Measurements from ENCODE around the gene LOXHD1.

The LOXHD1 gene

DNA sequence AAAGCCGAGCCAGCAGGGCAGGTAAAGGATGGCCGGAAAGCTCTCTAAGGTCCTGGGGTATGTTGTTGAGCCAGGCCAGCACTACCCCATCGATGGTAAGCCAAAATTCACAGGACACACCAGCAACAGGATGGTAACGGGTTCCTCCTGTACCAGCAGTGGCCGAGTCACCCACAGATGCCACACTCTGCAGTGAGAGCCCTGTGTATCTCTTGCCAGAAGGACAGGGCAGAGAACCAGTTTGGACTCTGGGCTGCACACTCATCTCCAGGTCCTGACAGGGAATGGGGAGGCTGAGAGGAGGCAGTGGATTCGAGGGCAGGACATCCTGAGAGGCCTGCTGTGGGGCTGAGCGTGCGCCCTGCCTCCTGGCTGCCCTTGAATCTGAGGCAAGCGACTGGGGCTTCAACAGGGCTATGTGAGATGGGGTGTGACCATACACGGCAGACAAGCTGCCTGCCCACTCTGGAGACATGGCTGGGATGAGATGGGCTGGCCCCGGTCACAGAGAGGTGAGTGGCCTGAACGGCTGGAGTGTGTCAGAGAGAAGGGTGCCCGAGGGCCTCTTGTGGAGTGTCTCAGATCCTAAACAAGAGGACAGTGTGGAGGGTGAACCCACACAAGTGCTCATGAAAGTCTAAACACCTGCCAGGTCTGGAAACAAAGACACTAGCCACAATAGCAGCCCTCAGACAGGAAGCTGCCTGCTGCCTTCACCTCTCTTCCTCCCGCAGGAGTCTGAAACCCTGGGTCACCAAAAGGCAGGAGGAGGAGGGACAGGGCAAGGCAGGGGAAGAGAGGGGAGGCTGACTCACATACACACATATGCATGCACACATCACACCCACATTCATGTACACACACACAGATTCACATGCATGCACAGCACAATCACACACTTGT is 182.3 kb downstream of the LOXHD1 start:
- DNase-seq = peak; percentile 63

DNA sequence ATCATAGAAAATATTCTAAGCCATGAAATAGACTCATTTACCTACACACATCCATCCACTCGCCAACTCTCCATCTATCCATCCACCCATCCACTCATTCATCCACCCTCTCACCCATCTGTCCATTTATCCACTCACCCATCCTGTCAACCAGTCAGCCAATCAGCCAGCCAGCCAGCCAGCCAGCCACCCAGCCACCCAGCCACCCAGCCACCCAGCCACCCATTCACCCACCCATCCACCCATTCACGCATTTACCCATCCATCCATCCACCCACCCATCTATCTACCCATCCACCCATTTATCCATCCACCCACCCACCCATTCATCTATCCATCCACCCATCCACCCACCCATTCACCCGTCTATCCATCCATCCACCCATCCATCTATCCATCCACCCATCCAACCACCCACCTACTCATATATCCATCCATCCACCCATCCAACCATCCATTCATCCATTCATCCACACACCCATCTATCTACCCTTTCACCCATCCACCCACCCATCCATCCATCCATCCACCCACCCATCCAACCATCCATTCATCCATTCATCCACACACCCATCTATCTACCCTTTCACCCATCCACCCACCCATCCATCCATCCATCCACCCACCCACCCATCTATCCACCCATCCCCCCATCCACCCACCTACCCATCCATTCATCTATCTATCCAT is 185.1 kb downstream of the LOXHD1 start:
- no peak for DNase-seq

DNA sequence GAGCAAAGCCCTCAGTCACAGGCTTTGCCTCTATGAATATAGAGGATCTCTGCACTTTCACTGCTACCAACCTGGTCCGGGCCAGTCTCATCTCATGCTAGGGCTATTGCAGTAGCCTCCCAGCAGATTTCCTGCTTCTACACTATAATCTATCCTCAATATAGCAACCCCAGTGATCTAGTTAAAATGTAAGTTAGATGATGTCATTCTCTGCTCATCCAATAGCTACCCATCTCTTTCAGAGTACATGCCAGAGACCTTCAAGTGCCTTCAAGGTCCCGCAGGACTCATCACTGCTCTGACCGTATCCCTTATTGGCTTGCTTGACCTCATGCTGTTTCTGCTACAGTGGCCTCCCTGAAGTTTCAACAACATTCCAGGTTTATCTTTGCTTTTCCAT is 186.3 kb downstream of the LOXHD1 start:
- DNase-seq = no peak

DNA sequence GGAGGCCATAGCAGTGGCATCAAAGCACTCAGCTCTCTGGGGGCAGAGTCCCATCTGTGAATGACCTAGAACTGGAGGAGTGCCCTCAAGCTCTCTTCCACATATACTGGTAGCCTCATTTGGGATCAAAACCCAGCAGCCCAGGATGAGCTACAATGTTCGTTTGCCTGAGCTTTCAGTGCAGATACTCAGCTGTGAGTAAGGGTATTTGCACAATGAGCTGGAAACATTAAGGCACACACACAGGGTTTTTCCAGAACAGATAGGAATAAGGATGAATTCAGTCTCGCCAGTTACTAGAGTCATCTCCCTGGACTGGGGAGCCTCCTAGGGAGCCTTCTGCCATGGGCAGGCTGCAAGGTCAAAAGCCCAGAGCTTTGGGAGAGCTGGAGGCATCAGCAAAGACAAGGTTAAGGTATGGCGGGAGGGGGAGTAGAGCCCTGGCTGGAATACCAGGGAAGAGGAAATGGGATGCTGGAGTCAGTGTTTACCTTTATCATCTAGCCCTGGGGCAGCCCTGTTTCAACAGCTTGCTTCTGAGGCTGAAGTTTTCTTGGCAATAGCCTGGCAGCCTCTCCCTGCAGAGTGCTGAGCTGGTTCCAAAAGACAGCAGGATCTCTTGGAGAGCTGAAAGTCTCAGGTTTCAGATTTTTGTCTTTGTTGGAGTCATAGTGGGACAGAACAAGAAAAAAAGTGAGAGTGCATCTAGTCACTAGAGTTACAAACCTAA is 187.7 kb downstream of the LOXHD1 start:
- peak; percentile 70 for DNase-seq

DNA sequence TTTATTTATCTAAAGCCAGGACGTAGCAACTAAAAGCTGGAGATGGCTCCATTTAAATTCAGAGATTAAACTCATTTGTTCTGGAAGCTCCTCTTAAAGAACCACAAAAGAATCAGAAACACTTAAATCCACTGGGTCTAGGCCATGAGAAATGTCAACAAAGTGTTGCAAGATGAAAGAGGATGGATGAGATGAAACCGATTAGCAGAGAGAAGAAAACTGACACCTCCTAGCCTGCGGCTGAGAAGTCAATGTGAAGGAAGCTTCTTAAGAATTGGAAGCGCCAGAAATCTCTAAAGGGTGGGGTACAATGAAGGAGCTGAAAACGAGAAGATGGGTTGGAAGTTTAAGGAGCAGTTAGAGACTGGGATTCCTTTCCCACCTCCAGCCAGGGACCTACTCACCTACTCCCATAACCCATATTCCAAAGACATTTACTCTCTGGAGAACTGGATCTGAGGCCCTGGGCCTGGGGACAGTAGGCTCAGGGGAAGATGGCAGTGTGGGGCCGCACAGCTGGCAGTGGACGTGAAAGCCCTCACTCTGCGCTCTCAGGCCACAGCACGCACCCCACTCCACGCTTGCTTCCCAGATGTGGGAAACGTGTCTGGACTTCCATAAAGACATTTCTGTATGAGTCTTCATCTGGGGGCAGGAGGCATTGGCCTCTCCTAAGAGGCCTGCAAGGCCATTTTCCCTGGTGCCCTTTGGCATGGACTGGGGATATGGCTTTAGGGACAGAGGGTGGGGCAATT is 188.4 kb downstream of the LOXHD1 start:
- no peak for DNase-seq

DNA sequence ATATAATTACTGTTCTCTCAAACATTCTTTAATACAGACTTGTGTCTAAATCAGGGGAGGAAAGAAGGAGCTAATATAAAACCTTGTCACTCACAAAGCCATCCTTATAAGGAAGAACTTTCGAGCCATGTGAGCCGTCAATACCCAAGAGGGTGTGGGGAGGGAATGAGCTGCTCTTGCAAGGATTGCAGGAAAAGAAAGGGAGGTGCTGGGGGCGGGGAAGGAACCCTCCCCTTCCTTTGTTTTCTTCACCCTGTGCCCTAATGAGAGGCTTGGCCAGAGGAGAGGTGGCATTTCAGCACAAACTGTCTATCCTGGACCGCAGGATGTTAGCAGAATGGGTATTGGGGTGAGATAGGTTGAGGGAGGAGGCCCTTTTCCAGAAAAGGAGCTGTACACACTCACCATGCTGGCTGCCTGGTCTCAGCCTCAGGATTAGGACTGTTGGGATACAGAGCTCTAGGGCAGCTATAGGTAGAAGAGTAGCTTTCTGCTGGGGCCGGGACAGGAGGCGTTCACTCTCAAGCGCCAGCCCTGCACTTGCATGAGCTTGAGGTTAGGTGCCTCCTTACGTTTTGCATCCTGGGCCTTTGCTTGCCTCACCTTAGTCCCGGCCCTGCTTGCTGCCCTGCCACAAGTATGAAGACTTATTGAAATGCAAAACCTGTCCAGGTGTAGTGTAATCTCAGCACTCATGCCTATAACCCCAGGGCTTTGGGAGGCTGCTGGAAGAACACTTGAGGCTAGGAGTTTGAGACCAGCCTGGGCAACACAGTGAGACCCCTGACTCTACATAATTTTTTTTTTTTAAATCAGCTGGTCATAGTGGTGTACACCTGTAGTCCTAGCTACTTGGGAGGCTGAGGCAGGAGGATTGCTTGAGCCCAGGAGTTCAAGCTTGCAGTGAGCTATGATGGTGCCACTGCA is 190.5 kb downstream of the LOXHD1 start:
- no peak for DNase-seq

DNA sequence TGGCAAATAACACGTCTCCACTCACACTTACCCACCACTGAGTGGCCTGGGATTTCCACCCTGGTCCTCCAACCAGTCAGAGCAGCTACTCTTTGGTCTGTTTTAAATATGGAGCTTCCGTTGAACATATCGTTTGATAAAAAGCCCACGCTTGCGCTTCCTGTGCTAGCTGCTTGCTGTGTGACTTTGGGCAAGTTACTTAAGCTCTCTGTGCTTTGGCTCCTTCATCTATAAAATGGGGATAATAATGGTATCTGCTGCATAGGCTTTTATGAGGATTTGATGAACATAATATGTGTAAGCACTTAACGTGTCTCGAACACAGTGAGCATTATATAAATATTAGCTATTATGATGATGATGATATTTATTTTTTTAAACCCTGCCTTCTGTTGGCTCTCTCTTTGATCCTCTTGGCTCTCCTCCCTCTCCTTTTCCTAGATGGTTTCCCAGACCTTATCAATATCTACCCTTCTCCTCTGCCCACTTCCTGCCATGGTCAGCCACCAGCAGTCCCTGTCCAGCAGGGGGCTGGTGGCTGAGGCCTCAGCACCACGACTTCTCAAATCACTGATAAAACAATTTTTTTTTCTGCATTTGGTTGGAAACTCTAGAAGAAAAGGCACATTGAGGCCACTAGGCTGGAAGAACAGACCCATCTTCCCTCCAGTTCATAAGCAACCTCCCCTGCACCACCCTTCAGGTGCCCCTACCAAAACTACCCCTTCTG is 191.9 kb downstream of the LOXHD1 start:
- peak; percentile 40 for DNase-seq

DNA sequence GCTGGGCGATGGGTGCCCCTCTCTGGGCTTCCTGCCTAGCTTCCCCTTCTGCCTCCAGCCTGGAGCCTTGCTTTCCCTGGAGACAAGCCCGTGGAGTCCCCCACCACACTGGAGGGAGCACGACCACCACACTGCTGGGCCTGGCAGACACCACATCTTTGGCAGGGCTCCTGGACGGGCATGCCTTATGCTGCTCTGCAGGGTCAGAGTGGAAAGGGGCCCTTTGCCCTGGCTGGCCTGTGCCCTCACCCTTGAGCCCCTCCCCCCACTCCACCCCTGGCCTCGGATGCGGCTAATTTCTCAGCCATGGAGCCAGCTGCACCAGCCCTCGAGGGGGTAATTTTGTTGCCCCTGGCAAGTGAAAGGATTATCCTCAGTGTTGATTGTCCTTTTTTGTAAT is 194.5 kb downstream of the LOXHD1 start:
- DNase-seq = peak; percentile 40

DNA sequence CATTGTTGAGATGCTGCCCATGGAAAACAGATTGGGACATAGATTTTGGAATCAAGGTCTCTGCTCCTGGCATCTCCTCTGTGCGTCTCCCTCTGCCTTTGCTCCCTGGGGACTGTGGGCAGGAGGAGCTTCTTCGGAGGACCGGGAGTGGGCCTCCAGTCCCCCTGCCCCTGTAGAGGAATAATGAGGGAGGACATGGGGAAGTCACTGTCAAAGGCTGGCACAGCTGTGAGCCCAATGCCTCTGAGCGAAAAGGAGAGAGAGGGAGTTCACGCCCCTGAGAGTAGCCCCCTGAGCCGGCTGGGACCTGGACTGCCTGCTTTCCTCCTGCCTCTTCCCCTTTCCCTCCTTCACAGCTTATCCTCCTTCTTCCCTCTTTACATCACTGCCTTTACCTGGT is 195.0 kb downstream of the LOXHD1 start:
- peak; percentile 45 for DNase-seq

DNA sequence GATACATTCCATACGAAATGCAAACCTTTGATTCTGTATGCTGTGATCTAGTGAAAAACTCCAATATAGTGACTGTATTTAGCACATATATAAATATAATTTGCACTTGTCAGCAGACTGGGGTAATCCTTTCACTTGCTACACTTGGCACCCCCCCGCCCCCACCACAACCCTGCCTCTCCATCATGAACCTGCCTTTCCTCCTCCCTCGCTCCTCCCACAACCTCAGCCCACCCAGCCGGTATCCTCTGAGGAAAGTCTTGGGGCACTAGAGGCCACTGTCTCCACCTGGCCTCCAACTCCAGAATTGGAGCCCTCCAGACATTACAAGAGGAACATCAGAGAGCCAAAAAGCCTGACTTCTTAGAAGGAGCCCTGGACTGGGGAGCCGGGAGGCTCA is 196.3 kb downstream of the LOXHD1 start:
- DNase-seq = no peak

DNA sequence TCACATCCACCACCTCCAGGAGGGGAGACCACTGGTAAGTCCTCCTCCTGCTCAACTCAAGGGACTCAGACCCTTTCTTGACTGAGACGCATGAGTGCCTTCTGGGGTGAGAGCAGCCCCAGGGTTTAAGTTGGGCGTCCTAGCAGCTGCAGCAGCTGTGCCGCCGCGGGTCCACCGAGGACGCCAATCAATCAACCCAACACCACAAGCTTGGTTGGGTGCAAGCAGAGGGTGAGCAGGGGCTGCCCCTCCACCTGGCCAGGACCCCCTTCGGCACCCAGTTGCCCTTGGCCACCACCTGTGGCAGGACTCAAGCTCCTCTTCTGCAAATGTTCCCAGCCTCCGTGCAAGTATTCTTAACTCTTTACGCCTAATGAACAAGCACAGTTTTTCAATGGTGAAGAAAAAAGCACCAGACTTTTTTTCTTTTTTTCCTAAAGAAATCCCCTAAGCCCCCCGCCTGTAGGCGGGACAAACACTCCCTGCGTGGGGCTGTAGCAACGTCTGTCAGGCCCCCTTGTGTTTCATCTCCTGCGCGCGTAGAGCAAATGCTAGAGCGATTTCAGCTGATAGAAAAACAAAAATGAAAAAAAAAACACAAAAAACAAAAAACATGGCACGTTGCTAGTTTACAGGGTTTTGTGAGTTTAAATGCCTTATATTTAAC is 197.1 kb downstream of the LOXHD1 start:
- DNase-seq = peak; percentile 20

DNA sequence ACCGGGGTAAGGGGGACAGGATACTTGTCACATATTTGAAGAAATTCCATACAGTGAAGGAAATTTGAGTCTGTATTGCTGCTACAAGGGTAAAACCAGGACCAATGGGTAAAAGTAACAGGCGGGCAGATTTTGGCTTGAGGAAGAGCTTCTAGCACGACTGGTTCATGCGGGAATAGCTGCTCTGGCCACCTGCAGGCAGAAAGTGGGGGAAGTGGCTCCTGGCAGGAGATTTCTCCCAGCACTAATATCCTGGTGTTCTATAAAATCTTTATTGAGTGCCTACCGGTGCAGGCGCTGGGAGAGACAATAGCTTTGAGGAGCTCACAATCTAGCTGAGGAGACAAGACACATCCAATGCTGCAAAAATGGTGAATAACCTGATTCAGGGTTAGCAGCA is 198.5 kb downstream of the LOXHD1 start:
- peak; percentile 53 for DNase-seq

DNA sequence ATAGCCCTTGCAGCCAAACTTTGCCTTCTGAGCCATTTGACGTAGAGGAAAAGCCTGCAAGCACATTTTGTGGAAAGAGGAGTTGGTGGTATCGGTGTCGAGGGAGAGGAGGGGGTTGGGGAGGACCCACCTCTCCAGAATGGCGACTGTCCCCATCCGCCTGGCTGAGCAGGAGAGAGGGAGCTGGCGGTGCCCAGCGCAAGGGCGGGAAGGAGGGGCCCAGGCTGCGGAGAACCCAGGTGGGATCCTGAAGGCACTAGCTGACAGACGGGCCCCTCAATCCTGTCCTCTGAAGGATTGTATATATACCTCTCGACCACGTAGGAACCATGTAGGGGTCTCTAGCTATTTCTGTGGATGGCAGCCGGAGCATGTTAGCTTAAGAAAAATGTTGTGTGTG is 200.3 kb downstream of the LOXHD1 start:
- no peak for DNase-seq

DNA sequence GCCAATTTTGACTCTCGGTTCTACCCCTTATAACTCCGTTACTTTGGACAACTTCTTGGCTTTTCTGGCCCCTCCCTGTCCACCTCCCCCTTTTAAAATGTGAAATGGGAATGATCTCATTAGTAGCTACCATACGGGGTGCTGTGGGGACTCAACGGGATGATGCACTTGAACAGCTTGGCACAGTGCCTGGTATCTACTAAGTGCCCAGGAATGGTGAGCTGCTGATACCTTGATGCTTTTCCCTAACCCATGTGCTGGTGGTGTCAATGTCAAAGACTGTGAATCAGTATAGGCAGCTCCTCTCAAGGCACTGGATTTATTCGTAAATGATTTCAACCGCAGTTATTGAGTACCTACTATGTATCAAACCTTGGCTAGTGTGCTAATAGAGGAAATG is 204.2 kb downstream of the LOXHD1 start:
- DNase-seq = no peak

DNA sequence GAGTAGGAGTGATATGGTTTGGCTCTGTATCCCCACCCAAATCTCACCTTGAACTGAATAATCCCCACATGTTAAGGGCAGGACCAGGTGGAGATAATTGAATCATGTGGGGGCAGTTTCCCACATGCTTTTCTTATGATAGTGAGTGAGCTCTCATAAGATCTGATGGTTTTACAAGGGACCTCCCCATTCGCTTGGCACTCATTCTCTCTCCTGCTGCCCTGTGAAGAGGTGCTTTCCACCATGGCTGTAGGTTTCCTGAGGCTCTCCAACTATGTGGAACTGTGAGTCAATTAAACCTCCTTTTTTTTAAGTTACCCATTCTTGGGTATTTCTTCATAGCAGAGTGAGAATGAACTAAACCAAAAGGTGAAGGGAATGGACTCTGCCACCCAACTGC is 207.5 kb downstream of the LOXHD1 start:
- DNase-seq = no peak

DNA sequence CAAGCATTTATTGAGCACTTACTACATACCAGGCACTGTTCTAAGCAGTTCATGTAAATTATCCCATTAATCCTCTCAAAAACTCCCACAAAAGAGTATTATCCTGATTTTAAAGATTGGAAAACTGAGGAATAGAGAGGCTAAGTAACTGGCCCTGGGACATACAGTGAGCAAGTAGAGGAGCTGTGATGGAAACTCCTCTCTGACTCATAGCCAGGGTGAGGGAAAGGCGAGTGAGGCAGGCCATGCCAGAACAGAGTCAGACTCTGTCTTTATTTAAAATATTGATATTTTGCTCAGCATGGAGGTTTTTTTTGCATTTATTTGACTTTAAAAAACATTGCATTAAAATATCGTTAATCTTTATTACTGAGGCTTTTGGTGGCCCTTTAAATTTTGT is 208.0 kb downstream of the LOXHD1 start:
- no peak for DNase-seq

DNA sequence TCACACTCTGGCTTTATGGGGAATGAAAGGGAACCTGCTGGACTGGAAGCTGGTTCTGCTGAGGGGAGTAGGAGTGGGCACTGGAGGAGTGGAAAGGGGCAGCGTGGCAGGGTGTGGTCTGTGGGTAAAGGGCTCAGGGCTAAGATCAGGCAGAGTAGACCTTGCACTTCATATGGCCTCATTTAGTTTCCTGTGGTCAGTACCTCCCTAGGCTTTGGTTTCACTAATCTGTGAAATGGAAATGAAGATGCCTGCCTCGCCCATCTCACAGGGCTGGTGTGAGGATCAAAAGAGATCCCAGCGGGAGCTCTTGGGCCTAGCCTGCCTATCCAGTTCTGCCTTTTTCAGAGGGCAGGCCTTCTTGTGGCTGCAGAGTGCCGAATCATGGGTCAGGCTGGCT is 208.7 kb downstream of the LOXHD1 start:
- DNase-seq = no peak

DNA sequence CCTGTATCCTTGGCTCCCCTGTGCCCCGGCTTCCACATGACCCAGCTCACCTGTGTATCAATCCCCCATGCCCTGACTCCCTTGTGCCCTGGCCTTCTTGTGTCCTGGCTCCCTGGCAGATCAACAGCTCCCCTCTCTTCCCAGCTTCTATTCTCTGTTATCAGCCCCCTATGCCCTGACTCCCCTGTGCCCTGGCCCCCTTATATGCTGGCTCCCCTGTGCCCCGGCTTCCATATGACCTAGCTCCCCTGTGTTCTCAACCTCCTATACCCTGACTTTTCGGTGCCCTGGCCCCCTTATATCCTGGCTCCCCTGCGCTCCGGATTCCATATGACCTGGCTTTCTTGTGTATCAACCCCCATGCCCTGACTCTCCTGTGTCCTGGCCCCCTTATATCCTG is 209.2 kb downstream of the LOXHD1 start:
- DNase-seq = no peak

DNA sequence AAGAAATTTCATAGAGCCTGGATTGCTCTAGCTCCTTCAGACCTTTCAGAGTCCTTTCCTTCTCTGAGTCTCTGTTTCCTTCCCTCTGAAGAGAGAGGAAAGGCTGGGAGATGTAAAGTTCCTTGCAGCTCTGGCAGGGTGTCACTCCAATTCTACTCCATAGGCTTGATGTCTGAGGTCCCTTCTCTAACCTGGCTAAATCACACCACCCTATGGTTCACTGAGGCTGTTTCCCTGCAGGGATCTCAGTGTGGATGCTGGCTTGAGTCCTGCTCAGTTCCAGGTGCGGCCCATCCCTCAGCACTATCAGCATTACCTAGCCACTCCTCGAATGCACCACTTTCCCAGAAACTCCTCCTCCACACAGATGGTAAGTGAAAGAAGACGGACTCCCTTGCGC is 209.7 kb downstream of the LOXHD1 start:
- DNase-seq = no peak

DNA sequence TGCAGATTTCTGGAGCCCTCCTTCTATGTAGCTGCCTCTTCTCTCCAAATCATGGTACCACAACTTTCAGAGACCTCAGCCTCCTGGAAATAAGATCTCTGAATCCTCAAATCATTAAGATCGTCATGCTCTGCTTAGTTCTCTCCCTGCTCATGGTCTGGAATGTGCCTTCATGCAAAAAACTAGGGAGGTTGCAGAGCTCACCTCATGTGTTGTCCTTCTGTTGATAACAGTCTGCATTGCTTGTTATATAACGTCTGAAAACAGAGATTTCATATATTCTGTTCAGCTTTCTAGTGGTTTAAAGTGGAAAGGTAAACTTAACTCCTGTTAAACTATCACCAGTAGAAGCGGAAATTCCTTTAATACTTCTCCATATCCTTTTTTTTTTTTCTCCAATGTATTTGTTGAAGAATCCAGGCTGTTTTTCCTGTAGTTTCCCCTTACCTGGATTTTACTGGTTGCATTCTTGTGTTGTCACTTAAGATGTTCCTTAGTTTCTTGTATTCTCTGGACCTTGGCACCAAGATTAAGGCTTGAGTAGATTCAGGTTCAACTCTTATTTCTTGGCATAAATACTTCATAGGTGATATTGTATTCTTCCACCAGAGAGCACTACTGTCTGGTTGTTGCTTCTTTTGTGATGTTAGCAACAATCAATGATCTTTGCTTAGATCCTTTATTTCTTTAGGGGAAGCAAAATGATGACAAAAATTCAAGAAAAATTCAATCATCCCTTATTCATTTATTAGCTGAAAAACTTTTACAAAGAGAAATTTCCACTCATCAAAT is 211.3 kb downstream of the LOXHD1 start:
- no peak for DNase-seq

Data from islet precursor cell (in vitro differentiated cells).